CD14-positive monocyte (primary cell): ENCODE results near the gene FEM1C. TPM values are rescaled to one million over a fixed set of nuclear protein-coding genes. Genes with fewer than 3 reads are reported as not detected.

ENCODE experiments used
- DNase-seq, 3 donors: peaks; one replicate each; pipeline ENCODE4 v3.0.0-alpha.2; 2011 to 2022
- H2AFZ ChIP-seq: 2 replicates; pipeline ENCODE4 v1.6.0; 2012; ENCODE audit warnings: mild to moderate bottlenecking, low read depth, low read length, inconsistent platforms; ENCODE audit not compliant: insufficient read depth, poor library complexity, severe bottlenecking
- H3K27ac ChIP-seq, 2 donors: 1 replicate in 1 of 2; 2 replicates in 1 of 2; pipeline ENCODE4 v1.5.1; 2012 to 2013; ENCODE audit warnings: low read length in 2 of 2, control low read depth in 1 of 2, inconsistent platforms in 1 of 2, low read depth in 1 of 2, mild to moderate bottlenecking in 1 of 2
- H3K27me3 ChIP-seq, 2 donors: one replicate each; pipeline versions ENCODE4 v1.6.0 to v1.6.1; 2011 to 2013; ENCODE audit warnings: low read length in 2 of 2; ENCODE audit not compliant: control insufficient read depth in 2 of 2, insufficient read depth in 2 of 2
- H3K36me3 ChIP-seq, 2 donors: replicated peaks in 1 of 2; 1 replicate in 1 of 2; 2 replicates in 1 of 2; pipeline versions ENCODE4 v1.5.1 to v1.6.1; 2012 to 2013; ENCODE audit warnings: low read length in 2 of 2, control low read depth in 1 of 2, inconsistent platforms in 1 of 2, mild to moderate bottlenecking in 1 of 2; ENCODE audit not compliant: insufficient read depth in 2 of 2, control insufficient read depth in 1 of 2
- H3K4me1 ChIP-seq, 2 donors: 1 replicate in 1 of 2; 2 replicates in 1 of 2; pipeline versions ENCODE4 v1.5.1 to v1.6.1; 2012 to 2013; ENCODE audit warnings: low read length in 2 of 2, control low read depth in 1 of 2, inconsistent platforms in 1 of 2, mild to moderate bottlenecking in 1 of 2, moderate library complexity in 1 of 2; ENCODE audit not compliant: insufficient read depth in 2 of 2, control insufficient read depth in 1 of 2
- H3K4me2 ChIP-seq: replicated peaks from 2 replicates; pipeline ENCODE3; 2012; ENCODE audit warnings: low read length, moderate library complexity, mild to moderate bottlenecking; ENCODE audit not compliant: poor library complexity, severe bottlenecking; ENCODE audit errors: extremely low read depth
- H3K4me3 ChIP-seq, 3 experiments: fragments of 200-600 bp in 1 of 3; sonication (generic) in 1 of 3; replicated peaks in 1 of 3; 1 replicate in 2 of 3; 2 replicates in 1 of 3; pipeline ENCODE4 v1.5.1; 2011 to 2013; ENCODE audit warnings: low read length in 3 of 3, mild to moderate bottlenecking in 3 of 3, control low read depth in 2 of 3, low read depth in 2 of 3, inconsistent platforms in 1 of 3, moderate library complexity in 1 of 3
- H3K79me2 ChIP-seq: 2 replicates; pipeline ENCODE4 v1.6.0; 2012; ENCODE audit warnings: mild to moderate bottlenecking, control low read depth, inconsistent platforms, low read length, moderate library complexity; ENCODE audit not compliant: insufficient read depth
- H3K9ac ChIP-seq: 2 replicates; pipeline ENCODE4 v1.6.0; 2017; ENCODE audit warnings: low read length, mild to moderate bottlenecking; ENCODE audit not compliant: insufficient read depth, poor library complexity, severe bottlenecking
- H3K9me3 ChIP-seq, 2 donors: replicated peaks in 1 of 2; 1 replicate in 1 of 2; 2 replicates in 1 of 2; pipeline versions ENCODE4 v1.5.1 to v1.6.1; 2012 to 2013; ENCODE audit warnings: low read length in 2 of 2, control low read depth in 1 of 2; ENCODE audit not compliant: control insufficient read depth in 1 of 2, insufficient read depth in 1 of 2
- H4K20me1 ChIP-seq: 2 replicates; pipeline ENCODE4 v1.6.0; 2012; ENCODE audit warnings: mild to moderate bottlenecking, low read length, control low read depth, moderate library complexity; ENCODE audit not compliant: insufficient read depth
- H3K27ac Mint-ChIP-seq, 7 donors: one replicate each; pipeline ENCODE4 v1.8.0; 2020; ENCODE audit warnings: mild to moderate bottlenecking in 7 of 7, mixed read lengths in 7 of 7, moderate library complexity in 6 of 7, inconsistent platforms in 2 of 7
- H3K27me3 Mint-ChIP-seq, 3 donors: one replicate each; pipeline ENCODE4 v1.8.0; 2021 to 2022; ENCODE audit warnings: low read depth in 3 of 3, mild to moderate bottlenecking in 3 of 3, mixed read lengths in 3 of 3, moderate library complexity in 3 of 3, inconsistent platforms in 1 of 3
- H3K36me3 Mint-ChIP-seq, 2 donors: one replicate each; pipeline ENCODE4 v1.8.0; 2020; ENCODE audit warnings: mixed read lengths in 2 of 2, inconsistent platforms in 1 of 2, mild to moderate bottlenecking in 1 of 2
- H3K4me1 Mint-ChIP-seq: one replicate; pipeline ENCODE4 v1.8.0; 2020; ENCODE audit warnings: mild to moderate bottlenecking, mixed read lengths
- H3K4me3 Mint-ChIP-seq, 2 donors: one replicate each; pipeline ENCODE4 v1.8.0; 2020; ENCODE audit warnings: mild to moderate bottlenecking in 2 of 2, mixed read lengths in 2 of 2, moderate library complexity in 1 of 2
- H3K9me3 Mint-ChIP-seq, 7 donors: one replicate each; pipeline ENCODE4 v1.8.0; 2020 to 2022; ENCODE audit warnings: mixed read lengths in 7 of 7, mild to moderate bottlenecking in 6 of 7, moderate library complexity in 6 of 7, inconsistent platforms in 2 of 7
- WGBS: methylation state at CpG from one replicate; pipeline ENCODE4 v1.1.5; 2013; ENCODE audit warnings: missing lambda C conversion rate; ENCODE audit not compliant: insufficient coverage; 5-methylcytosine and 5-hydroxymethylcytosine counted together
- intact Hi-C, 2 donors: fragments of 100-400 bp; cut with micrococcal nuclease; formaldehyde crosslinking; loops; one replicate each; pipeline versions ENCODE4 v1.15.0 to v1.15.1; 2023
- polyA plus RNA-seq, 3 donors: library from polyadenylated mRNA; depleted of rRNA in 1 of 3; unstranded in 2 of 3; stranded (reverse) in 1 of 3; fragments of 300-500 nt in 2 of 3; fragments of >200 nt in 1 of 3; fragmentation: Illumina TruSeq in 2 of 3; gene quantifications; 1 replicate in 2 of 3; 2 replicates in 1 of 3; pipeline ENCODE4 v1.2.3, GENCODE V29; 2012 to 2021
- TF ChIP-seq, protein P1 (sequence below): fragments of 200-600 bp; IDR thresholded peaks from one replicate; pipeline ENCODE4 v1.8.0; 2022; ENCODE audit warnings: antibody characterized with exemption, mild to moderate bottlenecking

The FEM1C gene
- polyA plus RNA-seq, 3 donors: 2.5 to 18.2 (median 2.6) TPM

DNA sequence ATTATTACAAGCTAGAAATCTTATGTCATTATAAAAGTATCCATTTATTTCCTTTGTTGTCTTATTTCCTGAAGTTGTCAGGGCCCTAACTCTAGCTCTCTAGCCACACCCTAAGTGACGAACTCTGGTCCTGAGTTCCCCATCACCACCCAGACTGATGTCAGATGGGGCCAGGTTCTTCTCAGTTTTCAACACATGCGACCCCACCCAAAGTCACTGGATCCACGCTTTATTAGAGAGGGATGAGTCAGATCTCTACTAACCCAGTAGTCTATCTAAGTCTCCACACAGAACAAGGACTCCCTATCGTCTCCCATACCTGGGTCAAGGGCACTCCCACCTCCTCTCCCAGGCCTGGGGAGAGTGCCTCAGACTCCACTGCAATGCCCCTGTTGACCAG is 6.8 kb upstream of the FEM1C start:
- H3K4me2 ChIP-seq: no peak overlapping the region
- H4K20me1 ChIP-seq: no peaks in the 10 kb centered on the region
- H3K36me3 ChIP-seq: no peaks in the 10 kb centered on the region
- peaks cover 0 to 4% (median 1%) of the 10 kb centered on the region in 3 donors for H3K27me3 Mint-ChIP-seq
- H3K27me3 ChIP-seq: no peaks in the 10 kb centered on the region
- intact Hi-C loops: no loop called here
- 67% methylated on average over 2 of the region's 4 CpGs for WGBS
- H3K9ac ChIP-seq: no peak overlapping the region
- no peak overlapping the region for H3K4me3 Mint-ChIP-seq
- H3K4me3 ChIP-seq: no peak overlapping the region
- TF ChIP-seq, protein P1, sequence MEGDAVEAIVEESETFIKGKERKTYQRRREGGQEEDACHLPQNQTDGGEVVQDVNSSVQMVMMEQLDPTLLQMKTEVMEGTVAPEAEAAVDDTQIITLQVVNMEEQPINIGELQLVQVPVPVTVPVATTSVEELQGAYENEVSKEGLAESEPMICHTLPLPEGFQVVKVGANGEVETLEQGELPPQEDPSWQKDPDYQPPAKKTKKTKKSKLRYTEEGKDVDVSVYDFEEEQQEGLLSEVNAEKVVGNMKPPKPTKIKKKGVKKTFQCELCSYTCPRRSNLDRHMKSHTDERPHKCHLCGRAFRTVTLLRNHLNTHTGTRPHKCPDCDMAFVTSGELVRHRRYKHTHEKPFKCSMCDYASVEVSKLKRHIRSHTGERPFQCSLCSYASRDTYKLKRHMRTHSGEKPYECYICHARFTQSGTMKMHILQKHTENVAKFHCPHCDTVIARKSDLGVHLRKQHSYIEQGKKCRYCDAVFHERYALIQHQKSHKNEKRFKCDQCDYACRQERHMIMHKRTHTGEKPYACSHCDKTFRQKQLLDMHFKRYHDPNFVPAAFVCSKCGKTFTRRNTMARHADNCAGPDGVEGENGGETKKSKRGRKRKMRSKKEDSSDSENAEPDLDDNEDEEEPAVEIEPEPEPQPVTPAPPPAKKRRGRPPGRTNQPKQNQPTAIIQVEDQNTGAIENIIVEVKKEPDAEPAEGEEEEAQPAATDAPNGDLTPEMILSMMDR: no peak
- H3K79me2 ChIP-seq: no peaks in the 10 kb centered on the region
- H3K4me1 Mint-ChIP-seq: peaks cover 15% of the 10 kb centered on the region
- peak; percentile 63 to 80 (median 74) for DNase-seq
- peak overlapping the region in 1 of 2 donors; percentile 45 for H3K27ac ChIP-seq
- H3K9me3 Mint-ChIP-seq: peaks cover 0 to 7% (median 4%) of the 10 kb centered on the region in 7 donors
- H3K4me1 ChIP-seq: peaks cover 0 to 5% of the 10 kb centered on the region in 2 donors
- peak overlapping the region; percentile 10 to 91 (median 77) for H3K27ac Mint-ChIP-seq
- peaks cover 1 to 2% of the 10 kb centered on the region in 2 donors for H3K36me3 Mint-ChIP-seq
- no peak overlapping the region for H2AFZ ChIP-seq
- H3K9me3 ChIP-seq: no peaks in the 10 kb centered on the region

DNA sequence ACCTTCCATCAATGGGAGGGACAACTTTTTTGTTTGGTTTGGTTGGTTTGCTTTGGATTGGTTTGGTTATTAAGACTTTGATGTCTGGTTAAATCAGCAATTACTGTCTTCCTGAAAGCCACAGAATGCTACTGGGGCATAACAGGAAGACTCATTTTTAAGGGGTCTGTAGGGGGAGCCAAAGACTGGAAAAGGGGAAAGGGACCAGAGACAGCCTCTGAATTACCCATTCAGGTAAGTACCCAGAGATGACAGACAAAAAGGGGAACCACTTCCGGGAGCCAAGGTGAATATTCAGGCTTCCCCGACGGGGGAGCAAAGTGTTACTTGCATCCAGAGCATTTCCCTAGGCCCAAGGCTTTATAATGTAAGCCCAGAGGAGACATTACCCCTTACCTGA is 4.6 kb upstream of the FEM1C start:
- H4K20me1 ChIP-seq: no peaks in the 10 kb centered on the region
- TF ChIP-seq, protein P1: no peak
- H3K4me1 ChIP-seq: peaks cover 4 to 9% of the 10 kb centered on the region in 2 donors
- H3K9ac ChIP-seq: no peak overlapping the region
- H3K27ac ChIP-seq: no peak overlapping the region
- no CpG with 5 or more reads among the region's 3 CpGs for WGBS
- Mint-ChIP-seq H3K36me3 (peaks cover 7 to 8% of the 10 kb centered on the region in 2 donors), H3K27ac (no peak overlapping the region), H3K9me3 (peaks cover 7 to 12% (median 9%) of the 10 kb centered on the region in 7 donors), H3K4me3 (no peak overlapping the region), H3K27me3 (peaks cover 0 to 4% (median 1%) of the 10 kb centered on the region in 3 donors), H3K4me1 (peaks cover 20% of the 10 kb centered on the region)
- DNase-seq: no peak
- intact Hi-C loops: loop anchor here in 1 of 2 donors (10.0 kb wide), 1 partner anchor 56 kb away; the partner anchor contains the start of gene TICAM2
- no peak overlapping the region for H2AFZ ChIP-seq
- H3K9me3 ChIP-seq: peaks cover 0 to 5% of the 10 kb centered on the region in 2 donors
- H3K79me2 ChIP-seq: no peaks in the 10 kb centered on the region
- no peak overlapping the region for H3K4me3 ChIP-seq
- no peaks in the 10 kb centered on the region for H3K27me3 ChIP-seq
- H3K4me2 ChIP-seq: no peak overlapping the region
- H3K36me3 ChIP-seq: no peaks in the 10 kb centered on the region
